IPS DF 19.7 (cell line): Measurements from ENCODE around the gene CDC25C.
"Not testable (repeated sequence)": the region's sequence is repeated elsewhere in the genome, so short reads cannot be mapped to it uniquely, and the experiment has no call there.

Experiments
- DNase-seq: peaks from one replicate; pipeline ENCODE4 v3.0.0-alpha.2; 2013; ENCODE audit warnings: low read depth, low spot score

The CDC25C gene

DNA sequence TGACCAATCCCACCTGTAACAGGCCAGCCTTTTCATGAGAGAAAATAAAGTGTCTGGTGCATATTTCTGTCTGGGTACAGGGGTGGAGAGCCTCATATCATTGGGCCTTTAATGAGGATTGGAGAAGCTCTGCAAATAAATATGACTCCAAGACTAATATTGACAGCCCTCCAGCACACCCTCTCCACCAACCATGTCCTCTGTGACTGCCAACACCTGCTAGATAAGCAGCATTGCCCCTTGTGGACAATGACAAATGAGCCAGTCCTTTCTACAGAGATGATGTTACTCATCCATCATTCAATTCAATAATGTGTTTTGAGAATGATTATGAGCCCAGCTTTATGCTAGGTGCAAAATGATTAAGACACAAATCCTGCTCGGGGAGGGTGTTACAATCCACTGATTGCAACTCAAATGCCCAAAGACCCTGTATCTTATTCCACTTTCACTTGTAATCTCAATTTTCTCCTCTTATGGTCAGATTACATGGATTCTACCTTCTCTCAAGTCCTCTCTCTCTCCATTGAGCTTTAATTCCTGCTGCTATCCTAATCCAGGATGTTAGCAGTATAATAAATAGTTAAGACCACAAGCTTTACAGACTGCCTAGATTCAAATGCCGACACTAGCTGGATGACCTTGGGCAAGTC, 55.1 kb downstream of the CDC25C start:
- no peak for DNase-seq

DNA sequence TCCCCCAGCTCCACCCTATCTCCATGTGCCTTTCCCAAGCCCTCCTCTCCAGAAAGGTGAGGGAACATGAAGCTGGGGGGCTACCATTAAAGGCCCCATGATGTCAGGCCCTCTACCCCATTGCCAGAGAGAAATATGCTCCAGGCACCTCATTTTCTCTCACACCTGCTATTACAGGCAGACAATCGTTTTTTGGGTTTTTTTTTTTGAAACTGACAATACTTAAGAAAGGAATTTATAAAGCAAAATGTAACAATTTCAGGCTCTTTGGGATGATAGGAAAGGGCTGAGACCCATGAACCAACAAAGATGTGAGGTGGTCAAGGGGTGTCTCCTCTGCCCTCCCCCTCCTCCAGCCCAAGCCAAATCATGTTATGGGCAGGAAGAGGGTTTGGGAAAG, 55.7 kb downstream of the CDC25C start:
- DNase-seq, result no peak

DNA sequence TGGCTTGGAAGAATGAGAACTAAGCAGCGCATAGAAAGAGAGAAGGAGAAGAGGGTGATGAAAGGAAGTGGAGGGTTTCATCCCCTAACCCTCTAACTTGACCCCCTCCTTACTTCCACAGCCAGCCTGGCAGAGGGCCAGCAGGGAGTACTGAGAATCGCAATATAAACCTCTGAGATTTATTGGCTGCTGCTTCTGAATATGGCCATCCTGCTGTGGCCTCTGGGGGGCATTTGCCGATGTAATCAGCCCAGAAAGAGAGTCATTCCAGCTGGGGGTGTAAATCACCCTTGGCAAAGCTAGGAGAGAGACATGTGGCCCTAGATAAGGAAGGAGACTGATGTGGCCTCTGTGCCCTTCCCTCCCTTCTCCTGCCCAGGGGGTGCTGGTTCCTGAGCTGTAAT, 56.2 kb downstream of the CDC25C start:
- no peak for DNase-seq

DNA sequence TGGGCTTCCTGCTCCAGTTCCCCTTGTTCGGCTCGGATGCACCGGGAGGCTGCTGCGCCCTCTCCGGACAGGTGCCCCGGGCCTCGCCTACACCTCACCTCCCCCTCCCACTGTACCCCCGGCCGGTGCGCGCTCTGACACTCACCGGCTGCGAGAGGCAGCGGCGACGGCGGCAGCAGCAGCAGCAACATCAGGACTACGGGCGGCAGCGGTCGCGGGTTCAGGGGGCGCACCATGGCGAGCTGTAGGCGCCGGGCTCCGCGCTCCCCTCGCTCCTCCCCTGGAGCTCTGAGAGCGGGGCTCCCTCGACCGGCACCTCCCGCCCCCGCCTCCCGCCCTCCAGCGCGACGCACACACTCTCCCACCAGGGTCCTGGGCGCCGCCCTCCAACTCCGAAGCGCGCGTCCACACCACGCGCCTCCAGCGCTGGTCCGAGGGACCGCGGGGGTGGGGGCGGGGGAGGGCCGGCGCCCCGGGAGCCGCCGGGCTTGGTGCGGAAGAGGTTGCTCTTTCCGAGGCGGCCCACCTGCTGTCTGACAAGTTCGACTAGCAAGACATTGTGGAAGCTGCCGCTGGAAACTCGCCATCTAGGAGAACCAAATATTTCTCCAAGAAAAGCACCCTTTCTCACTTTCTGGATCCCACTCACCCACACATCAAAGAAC, 57.3 kb downstream of the CDC25C start, which contains the start of gene GFRA3:
Gene GFRA3 (minus strand): TSS at position 433 of the 665 bp plus-strand sequence. CDS start 197 bp downstream, at position 236.
- no peak for DNase-seq

DNA sequence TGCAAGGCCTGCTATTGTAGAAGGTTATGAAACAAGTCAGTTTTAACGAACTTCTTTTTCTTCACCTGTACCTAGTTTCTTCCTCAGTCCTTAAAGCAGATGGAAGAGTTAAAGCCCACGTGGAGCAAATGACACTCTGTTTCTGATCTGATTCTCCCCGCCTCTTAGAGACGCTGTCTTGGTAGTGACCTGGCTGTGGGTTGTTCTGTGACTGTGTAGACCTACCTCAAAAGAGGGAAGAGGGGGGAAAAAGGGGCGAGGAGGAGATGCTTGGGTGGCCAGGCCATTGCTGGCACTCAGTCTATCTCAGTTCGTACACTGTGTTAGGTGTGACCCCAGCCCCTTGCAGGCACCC, 57.8 kb downstream of the CDC25C start:
- DNase-seq, result no peak

DNA sequence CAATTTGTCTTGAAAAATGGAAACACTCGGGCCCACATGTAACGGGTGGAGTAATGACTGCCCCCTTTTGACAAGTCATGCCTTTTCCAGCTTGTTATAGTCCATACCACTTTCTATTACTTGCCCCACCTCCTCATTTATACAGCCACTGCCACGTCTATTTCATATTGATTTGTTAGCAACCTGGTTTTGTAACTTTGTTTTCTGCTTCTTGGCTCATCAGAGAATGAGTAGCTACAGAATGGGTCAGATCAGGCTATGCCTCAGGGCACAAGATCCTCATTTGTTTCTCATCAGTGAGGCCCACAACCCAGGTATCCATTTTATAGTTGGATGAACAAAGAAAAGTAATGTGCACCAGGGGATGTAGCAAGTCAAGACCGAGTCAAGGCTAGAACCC, 58.9 kb downstream of the CDC25C start:
- DNase-seq, result no peak

DNA sequence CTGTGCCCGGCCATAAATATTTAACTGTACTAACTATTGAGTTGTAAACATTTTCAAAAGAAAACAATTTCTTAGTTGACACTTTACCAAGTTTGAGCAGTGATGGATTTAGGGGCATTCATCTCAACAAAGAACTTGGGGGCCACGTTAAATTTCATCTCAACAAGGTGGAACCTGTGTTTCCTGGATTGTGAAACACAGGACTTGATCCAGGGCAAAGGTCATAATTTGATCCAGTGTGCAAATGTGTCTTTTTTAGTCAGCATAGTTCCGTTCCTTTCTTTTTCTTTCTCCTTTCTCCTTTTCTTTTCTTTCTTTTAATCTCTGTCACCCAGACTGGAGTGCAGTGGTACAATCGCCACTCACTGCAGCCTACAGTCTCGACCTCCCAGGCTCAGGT, 60.3 kb downstream of the CDC25C start:
- no peak for DNase-seq

DNA sequence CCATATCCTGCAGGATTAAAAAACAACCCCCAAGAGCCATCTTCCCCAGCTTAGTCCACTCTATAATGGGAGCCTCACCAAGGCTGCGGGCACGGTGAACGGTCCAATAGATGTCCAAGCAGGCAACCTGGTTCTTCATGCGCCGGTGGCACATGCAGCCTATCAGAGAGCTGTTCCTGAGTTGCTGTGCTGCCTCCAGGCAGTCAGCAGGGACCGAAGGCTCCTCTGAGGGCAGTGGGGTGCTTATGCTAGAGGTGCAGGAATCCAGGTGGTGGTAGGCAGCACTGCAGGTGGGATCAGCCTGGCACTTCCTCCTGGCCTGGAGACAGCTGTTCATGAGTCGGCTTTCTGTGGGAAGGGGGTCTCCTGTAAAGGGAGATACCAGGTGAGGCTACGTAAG, 67.4 kb downstream of the CDC25C start:
- DNase-seq, result no peak

DNA sequence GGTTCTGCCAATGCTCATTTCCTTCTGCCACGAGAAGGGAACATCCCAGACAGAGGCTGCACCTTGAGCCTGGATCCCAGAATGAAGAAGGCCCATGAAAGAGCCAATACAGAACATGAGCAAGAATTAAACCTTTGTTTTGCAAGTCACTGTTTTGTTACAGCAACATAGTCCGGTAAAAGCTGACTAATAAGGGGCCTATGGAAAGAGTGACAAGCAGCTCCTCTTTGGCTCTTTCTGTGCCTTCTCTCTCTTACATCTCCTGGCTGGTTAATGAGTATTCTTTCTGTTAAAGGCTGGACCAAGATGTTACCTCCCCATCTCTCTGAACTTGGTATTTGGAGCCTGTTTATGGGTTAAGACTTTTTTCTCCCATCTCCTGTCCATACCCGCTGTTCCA, 68.0 kb downstream of the CDC25C start:
- DNase-seq, result no peak

DNA sequence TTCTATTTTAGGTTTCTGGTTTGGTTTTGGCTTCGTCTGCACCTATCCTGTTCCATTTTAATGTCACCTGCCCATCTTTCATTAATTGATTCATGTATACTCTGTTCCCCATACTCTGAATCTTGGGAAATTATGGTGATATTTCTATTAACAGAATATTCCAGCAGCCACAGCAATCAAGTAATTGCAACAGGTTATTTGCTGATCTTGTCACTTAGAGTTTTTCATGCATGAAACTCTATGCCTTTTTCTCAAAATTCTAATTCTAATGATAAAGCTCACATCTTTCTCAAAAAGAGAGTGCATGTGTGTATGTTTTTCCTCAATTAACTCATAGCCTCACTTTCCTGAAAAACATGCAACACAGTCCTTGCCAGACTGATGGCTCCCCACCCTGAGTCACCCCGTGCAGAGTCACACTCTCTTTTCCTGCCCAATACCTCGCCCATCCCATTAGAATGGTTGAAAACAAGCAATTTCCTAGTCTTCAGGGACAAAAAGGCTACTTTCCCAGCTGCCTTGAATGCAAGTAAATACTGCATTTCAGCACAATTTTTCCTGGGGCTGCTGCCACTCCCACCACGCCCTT, 72.8 kb downstream of the CDC25C start:
- DNase-seq, result no peak

DNA sequence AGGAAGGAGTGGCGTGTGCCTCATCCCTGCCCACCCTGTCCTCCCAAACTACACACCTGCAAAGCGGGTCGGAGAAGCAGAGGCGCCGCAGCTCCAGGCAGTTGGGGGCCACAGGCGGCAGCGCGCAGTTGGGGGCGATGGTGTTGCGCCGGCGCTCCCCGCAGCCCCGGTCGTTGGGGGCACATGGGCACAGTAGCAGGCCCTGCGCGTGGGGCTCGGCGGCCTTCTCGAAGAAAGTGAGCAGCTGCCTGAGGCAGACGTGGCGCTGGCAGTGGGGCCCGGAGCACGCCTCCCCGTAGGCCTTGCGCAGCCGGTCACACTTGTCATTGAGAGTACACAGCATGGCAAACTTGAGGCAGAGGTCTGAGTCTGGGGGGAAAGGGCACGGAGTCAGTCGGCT, 74.0 kb downstream of the CDC25C start:
- DNase-seq, result no peak

DNA sequence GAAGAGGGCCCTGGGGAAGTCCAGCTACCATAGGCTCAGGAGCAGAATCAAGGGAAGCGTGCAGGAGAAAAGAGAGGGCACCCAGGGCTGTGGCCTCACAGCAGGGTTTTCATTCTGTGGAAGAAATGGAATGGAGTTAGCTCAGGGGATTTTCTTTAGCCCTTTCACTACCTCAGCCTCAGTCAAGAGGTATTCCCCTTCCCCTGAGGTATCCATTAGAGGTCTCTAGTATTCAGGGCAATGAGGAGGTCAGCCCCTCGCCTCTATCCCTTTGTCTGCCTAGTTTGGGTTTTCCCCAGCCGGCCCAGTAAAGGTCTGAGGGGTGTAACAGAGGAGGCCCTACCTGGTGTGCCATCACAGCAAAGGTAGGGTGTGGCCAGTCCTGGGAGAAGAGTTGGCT, 78.7 kb downstream of the CDC25C start:
- no peak for DNase-seq

DNA sequence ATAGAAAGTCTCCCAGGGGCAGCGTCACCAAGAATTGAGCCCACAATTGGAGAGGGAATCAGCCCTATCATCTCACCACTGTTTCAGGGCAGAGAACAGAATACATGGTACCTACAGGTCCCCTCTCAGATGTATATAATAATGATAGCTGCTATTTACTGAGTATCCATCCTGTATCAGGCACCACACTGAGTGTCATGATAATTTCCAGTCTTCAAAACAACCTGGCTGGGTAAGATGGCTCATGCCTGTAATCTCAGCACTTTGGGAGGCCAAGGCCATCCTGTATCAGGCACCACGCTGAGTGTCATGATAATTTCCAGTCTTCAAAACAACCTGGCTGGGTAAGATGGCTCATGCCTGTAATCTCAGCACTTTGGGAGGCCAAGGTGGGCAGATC, 83.8 kb downstream of the CDC25C start:
- not testable (repeated sequence) for DNase-seq

DNA sequence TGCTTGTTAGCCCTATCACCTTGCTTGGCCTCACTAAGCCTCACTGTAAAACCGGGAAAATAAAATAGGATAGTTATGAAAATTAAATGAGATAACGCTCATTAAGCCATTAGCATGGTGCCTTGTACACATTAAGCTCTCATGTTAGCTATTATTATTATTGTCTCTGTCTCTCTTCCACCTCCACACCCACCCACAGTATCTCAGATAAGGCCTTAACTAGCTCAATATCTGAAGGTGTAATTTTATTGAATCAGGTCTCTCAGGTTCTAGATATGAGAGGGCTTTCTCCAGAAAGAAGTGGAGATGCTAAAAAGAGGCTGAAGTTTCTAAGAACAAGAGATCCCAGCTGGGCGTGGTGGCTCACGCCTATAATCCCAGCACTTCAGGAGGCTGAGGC, 84.8 kb downstream of the CDC25C start:
- no peak for DNase-seq

DNA sequence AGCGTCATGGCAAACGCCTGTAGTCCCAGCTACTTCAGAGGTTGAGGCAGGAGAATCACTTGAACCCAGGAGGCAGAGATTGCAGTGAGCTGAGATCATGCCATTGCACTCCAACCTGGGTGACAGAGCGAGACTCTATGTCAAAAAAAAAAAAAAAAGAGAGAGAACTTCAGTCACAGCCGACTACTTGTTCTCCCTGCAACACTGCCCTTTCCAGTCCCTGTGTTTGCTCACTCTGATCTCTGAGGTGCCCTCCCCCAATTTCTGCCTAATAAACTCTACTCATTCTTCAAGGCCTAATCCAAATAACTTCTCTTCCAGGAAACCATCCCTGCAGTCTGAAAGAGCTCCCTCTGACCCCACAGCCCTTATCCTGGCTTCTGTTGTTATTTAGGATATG, 85.3 kb downstream of the CDC25C start:
- DNase-seq, result no peak

DNA sequence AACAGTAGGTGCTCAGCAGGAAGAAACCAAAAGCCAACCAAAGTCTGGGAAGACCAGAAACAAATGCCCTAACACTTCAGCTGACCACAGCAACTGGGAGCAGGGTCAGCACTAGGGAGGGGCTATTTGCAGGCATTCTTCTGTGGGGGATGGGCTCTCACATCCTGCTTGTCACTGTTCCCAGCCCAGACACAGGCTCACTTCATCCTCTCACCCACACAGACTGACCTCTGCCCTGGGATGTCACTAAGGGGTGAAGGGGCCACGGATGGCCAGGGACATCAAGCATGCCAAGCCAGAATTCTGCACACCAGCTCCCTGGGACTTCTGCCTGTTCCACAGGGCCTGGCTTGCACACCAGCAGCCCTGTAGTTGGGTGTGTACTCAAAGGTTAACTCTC, 85.9 kb downstream of the CDC25C start:
- DNase-seq, result no peak

DNA sequence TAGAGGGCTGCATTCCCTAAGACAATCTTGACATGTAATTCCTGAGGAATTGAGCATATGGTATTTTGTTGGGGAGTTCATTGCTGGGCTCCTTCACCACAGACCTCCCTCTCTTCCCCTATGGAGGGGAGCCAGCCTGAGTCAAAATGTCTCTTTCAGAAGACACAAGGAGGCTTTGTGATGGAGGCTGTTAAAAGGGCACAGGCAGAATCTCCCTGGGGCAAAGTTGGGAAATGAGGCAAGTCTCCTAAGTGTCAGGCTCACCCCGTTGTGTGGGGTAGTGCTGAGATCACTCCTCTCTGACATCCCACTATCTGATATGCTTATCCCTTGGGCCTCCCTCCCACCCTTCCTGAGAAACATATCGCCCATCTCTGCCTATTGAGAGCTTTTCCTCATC, 87.8 kb downstream of the CDC25C start:
- DNase-seq, result no peak

DNA sequence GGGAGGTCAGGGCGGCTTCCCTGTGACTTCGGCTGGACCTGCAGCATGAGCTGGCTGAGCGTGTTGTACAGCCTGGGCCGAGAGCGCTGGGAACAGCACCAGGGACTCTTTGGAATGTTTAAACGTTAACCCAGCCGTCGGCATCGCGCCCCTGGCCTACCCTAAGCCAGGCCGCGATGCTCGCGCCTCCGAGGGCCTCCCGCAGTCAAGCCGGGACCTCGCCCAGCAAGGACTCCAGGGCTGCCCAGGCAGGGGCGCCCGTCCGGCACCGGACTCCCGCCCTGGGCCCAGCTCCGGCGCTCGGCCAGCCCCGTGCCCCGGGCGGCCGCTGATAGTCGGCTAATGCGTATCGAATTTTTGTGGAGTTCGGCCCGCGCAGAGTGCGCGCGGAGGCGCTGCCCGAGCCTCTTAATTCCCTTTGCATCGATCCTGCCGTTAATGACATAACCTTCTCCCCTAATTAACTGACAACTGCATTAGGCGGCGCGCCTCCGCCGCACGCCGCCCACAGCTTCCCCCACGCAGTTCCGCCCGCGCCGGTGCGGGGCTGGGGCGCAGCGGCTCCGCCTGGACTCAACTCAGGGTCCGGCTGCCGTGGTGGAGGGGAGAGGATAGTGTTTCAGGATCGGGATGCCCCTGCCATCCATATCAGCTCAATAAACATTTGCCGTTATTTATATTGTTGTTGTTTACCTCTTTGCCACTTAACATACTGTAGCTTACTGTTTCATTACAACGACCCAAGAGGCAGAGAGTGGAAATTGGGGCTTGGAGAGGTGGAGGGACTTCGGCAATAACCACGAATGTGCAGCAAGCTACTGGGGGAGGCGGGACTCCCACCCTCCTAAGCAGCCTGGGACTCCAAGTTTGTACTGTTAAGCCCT, 89.7 kb downstream of the CDC25C start:
- no peak for DNase-seq

DNA sequence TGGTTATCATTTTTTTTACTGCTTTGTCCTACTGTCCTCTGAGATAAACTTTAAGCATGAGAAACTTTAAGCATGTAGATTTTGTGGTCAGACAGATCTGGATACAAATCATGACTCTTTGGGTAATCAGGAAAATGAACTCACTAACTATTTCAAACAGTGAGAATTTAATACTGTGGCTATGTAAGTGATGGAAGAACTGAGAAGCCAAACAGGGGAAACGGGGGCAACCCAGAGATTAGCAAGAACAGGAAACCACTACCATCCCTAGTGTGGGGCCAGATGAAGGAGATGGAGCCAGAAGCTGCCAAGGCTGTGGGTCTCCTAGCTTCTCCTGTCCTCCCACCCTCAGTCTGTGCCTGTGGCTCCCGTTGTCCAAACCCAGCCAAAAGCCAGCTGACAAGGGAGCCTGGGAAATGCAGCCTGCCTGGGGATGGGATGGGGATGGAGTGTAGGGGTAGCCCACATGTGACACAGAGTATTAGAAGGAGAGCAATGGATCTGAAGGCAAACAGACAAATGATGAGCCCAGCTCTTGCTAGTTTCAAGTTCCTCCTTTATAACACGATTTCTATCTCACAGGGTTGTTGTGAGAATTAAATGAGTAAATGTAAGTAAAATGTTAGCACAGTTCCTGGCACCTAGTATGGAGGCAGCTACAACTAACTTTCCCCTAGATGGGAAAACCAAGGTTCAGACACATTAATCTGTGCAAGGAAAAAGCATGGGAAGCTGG, 90.8 kb downstream of the CDC25C start:
- DNase-seq, result no peak

DNA sequence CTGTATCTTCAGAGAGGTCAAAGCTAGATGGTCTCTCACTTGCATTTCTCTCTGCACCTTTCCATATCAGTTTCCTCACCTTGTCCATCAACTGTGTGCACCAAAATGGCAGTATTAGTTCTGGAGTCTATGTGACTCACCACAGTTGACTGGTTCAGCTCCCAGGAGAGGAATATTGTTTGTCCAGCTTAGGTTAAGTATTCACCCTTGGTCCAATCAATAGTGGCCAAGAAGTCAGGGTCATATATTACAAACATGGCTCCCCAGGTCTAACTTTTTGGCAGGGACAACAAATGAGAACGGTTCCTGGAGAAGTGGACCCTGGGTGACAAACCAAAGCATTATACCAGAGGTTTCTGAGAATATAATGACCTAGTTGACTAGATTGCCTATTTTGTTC, 93.6 kb downstream of the CDC25C start:
- DNase-seq, result no peak
